Hematopoietic multipotent progenitor cell (in vitro differentiated cells): ENCODE results near the gene MAP3K5. TPM values are rescaled to one million over a fixed set of nuclear protein-coding genes. Genes with fewer than 3 reads are reported as not detected.
"Not testable (repeated sequence)": the region's sequence is repeated elsewhere in the genome, so short reads cannot be mapped to it uniquely, and the experiment has no call there.

Experiments
- DNase-seq, 3 donors: peaks; one replicate each; pipeline ENCODE4 v3.0.0-alpha.2; 2011 to 2015; ENCODE audit warnings: low read depth in 2 of 3, low spot score in 2 of 3
- total RNA-seq: library from RNA; depleted of rRNA; stranded (reverse); fragments of >200 nt; gene quantifications from one replicate; pipeline ENCODE4 v1.2.3, GENCODE V29; 2012

MAP3K5 gene
- total RNA-seq, 1 donor = 29.9 TPM

DNA sequence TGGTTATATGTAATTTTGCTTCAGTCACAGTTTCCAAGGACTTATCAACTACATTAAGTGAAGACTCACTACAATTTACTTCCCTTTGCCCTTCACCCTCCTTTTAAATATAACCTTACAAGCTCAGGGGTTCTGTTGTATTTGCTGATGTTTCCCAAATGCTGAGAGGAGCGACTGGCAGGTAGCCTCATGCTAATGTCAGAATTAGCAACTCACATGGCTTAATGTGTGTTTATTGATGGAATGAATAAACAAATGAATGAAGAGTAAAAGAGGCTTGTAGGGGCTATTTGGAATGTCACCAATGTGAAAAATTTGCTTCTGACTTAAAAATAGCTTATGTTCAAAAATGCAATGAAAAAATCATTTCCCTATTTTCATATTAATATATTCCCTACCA is 200.7 kb downstream of the MAP3K5 start:
- no peak for DNase-seq

DNA sequence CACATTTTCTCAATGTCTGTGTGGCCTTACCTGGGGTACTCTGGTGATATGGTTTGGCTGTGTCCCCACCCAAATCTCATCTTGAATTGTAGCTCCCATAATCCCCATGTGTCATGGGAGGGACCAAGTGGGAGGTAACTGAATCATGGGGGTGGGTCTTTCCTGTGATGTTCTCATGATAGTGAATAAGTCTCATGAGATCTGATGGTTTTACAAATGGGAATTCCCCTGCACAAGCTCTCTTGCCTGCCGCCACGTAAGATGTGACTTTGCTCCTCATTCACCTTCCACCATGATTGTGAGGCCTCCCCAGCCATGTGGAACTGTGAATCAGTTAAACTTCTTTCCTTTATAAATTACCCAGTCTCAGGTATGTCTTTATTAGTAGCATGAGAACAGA is 201.4 kb downstream of the MAP3K5 start:
- not testable (repeated sequence) for DNase-seq

DNA sequence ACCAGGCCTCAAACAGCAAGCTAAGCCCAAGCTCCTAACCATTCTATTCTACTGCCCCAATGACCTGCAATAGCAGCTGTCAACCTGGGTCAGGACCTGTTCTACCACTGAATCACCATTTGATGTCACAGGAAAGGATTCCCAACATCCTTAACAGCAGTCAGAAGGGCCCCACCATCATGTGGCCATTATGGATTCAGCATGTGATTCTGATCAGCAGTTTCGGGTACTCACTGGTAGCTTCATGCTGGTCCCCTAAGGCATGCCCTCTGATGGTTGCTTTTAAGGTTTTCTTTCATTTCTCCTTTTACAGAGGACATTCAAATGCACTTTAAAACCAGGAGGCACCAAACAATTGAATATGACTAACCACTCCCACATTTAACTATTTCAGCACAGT is 204.8 kb downstream of the MAP3K5 start:
- DNase-seq = no peak

DNA sequence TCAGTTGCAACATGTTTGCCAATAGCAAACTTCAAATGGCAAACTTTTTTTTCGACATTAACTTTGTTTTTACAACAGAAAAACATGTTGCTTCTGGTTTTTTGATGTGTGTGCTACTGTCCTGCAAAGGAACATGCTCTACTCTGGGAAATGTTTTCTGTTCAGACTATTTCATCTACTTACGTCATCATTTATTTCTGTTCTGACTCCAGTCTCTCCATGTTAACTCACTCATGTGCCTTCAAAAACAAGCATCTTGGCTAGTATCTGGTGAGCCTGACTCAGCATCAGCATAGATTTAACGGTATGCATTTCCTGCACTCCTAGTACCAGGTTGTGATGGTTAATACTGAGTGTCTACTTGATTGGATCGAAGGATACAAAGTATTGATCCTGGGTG is 206.0 kb downstream of the MAP3K5 start:
- no peak for DNase-seq

DNA sequence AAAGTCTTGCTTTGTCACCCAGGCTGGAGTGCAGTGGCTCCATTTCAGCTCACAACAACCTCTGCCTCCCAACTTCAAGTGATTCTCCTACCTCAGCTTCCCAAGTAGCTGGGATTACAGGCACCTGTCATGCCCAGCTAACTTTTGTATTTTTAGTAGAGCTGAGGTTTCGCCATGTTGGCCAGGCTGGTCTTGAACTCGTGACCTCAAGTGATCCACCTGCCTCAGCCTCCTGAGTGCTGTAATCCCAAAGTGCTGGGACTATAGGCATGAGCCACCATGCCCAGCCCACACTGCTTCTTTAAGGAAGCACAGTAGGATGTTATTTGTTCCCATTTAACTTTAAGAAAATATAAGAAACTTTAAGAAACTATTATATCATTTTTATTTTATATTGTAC is 206.8 kb downstream of the MAP3K5 start:
- not testable (repeated sequence) for DNase-seq

DNA sequence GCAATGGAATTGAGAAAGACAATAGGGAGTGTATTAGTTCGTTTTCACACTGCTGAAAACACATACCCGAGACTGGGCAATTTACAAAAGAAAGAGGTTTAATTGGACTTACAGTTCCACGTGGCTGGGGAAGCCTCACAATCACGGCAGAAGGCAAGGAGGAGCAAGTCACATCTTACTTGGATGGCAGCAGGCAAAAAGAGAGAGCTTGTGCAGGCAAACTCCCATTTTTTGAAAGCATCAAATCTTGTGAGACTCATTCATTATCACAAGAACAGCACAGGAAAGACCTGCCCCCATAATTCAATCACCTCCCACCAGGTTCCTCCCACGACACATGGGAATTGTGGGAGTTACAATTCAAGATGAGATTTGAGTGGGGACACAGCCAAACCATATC is 208.0 kb downstream of the MAP3K5 start:
- DNase-seq = not testable (repeated sequence)

DNA sequence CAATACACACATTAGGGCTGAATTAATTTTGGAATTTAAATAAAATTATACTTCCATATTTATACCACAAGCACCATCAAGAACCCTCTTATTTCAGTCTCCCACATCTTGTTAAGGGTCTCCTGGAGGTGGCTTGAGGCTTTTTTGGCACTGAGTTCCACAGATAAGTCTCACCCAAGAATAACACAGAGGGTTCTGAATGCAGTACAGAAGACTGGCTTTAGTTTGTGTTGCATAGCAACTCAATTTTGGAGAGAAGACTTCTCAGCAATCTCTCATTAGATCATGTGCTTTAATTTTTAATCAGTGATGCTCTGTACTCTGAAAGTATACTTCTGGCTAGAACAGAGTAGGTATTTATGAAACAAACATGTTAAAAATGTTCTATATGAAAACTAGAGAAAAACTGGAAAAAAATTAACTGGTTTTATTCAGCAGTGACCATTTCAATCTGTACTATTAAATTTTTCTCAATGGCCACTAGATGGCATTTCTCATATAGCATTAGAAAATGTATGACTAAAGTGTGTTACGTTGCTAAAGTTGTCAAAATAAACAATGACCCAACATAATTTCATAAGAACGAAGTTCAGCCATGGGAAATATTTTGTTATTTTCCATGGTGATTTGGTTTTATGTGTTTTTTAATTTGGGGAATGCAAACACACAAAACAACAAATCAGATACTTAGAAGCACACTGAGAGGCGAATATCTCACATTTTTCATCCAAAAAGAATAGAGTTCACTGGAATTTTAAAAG is 209.4 kb downstream of the MAP3K5 start:
- DNase-seq = peak in 2 of 3 donors; percentile 49 to 83

DNA sequence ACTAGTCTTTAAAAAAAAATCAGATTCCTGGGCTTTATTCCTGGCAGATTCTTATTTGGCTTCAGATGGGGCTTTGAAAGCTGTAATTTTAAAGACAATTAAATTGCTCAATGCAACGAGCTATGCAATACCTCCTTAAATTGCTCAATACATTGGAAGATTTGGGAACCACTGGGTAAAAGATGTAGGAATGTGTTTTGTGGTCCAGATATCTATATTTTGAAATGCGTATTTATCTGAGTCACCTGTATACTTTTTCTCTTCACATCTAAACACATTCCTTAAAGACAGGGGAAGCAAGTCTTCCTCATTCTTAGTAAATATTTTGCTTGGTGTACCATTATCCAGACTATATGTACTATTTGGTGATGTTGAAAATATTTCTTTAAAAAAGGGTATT is 212.5 kb downstream of the MAP3K5 start:
- DNase-seq = no peak

DNA sequence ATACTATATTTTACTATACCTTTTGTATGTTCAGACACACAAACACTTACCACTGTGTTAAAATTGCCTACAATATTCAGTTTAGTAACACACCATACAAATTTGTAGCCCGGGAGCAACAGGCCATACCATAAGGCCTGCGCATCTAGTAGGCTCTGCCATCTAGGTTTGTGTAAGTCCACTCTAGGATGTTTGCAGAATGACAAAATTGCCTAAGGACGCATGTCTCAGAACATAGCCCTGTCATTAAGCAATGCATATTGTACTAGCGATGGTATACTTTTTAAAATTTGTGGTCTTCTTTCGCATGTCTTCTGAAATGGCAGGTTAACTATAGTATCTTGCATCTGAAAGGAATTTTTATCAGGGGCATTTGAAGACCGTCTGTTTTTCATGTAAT is 215.5 kb downstream of the MAP3K5 start:
- DNase-seq = no peak

DNA sequence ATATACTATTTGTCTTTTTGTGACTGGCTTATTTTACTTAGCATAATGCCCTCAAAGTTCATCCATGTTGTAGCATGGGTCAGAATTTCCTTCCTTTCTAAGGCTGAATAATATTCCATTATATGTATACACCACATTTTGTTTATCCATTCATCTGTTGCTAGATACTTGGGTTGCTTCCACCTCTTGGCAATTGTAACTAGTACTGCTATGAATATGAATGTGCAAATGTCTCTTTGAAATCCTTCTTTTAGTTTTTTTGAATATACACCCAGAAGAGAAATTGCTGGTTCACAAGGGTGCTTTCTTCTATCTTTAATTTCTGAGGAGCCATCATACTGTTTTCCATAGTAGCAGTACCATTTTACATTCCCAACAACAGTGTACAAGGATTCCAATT is 220.8 kb downstream of the MAP3K5 start:
- no peak for DNase-seq

DNA sequence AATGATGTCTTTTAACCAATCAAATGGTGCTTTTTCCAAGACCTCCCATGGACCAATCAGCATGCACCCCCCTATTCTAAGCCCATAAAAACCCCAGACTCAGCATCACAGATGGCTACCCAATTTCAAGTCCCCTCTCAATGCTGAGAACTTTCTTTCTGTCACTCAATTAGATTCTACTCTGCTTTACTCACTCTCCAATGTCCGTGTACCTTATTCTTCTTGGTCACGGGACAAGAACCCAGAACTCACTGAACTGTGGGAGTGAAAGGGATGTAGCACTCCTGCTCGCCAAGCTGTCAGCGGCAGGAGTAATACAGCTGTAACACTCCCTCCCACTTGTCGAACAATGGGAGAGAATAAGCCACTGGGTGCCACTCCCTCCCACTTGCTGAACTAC is 221.2 kb downstream of the MAP3K5 start:
- no peak for DNase-seq

DNA sequence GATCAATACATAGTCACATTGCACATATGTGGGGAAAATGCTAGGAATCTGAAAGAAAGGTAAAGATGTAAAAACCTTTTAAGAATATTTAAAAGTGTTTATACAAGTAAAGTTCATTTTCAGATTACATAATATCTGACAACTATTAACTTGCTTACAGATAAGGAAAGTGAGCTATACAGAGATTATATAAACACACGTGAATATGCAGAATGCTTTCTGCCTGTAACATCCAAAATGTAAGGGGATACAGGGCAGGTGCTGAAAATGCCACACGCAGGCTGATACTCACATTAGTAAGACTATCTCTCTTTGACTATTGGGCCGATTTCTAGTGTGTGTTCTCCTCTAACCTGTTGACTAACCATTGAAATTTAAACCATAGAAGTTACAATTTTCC is 224.1 kb downstream of the MAP3K5 start:
- no peak for DNase-seq

DNA sequence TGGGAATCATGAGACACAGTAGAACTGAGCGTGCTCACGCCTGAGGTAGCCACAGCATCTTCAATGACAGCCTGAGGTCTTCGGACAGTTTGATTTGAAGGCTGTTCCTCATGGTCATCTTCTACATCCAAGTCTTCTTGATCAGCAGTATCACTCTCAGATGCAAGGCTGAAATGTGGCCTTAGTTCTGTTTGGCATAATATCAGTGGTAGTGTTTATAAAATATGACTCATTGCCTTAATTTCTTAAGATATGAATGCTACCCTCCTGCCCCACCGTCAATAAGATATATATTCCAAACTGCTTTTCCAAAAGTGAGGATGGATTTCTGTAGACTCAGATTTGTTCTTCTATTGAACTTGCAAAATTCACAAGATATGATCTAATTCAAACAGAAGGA is 224.6 kb downstream of the MAP3K5 start:
- DNase-seq = no peak

DNA sequence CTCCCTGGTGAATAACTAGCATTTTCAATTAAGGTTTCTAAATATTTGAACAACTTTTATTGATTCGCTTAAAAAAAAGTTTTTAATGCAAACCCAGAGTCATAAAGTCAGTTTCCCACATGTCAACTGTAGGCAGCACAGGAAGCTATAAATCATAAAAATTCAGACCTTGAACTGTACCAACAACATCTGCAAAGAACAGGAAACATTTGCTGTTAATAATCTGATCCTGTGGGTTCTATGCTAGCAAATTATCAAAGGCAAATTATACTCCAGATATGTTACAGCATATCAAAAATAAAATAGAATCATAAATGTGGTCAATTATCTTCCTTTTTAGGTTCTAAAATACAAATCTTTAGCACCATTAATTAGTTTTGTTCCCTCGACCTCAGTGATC is 225.4 kb downstream of the MAP3K5 start:
- DNase-seq = peak in 2 of 3 donors; percentile 50 to 85

DNA sequence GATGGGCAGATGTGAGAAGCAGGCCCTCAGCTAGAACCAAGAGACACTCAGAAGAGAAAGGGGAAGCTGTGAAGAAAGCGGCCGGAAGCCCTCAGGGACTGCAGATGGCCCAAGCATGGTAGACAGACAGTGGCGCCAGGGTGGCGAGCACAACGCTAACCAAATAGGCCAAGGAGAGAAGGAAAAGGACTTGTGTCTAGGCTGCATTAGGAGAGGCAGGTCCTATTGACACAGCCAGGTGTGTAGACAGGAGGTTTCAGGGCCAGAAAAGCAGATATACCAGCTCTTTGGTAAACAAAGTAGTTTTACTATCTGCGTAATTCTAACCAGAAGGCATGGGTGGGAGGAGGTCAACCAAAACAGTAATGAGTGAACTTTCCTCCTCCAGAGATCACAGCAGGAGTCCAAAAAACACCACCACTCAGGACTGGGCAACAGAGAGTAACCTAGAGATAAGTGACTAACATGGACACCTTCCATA is 226.2 kb downstream of the MAP3K5 start:
- peak in 2 of 3 donors; percentile 57 to 85 for DNase-seq

DNA sequence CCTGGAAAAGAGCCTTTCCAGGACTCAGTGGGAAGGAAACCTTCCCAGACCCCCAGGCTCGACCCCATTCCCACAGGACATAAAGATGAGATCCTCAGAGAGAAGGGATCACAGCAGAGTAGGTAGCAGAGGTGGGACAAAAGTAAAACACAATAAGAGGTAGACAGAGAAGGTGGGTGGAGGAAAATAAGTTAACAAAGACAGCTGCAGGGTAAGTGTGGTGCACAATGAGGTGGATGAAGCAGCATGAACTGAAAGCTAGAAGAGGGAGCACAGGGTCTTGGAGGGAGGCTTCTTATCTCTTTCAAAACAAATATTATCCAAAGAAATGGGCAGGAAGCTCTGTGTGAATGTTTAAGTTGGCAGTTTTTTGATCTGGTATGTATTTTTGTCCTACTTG is 228.1 kb downstream of the MAP3K5 start:
- peak in 1 of 3 donors; percentile 13 for DNase-seq

DNA sequence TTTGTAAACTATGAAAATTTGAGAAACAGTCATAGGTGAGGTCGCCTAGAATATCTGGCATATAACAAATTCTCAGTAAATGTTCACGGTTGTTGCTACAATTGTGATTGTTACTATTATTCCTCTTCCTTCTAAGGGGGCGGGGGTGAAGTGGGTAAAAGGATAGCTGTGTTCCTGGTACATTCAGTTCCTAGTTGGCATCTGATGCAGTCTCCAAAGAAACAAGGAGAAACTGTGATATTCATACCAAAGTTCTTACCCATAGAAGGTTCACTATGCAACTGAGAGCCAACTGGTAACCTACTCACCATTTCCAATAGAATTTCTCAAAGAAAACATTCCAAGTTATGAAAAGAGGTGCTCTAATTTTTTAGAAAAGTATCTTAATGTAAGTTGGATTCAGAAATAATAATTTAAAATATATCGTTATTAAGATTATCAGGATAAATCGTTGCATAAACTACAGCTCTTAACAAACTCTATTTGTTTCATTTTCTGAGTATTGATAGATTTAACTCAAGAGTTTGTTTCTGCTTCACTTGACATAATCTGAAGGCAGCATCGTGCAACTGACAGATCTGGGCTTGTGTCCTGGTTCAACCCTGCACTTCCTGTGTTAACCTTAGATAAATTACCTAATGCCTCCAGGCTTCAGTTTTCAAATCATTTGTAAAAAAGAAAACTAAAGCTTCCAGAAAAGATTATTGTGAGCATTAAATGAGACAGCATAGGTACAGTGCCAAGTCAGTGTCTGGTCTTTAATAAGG is 228.7 kb downstream of the MAP3K5 start:
- DNase-seq = peak in 1 of 3 donors; percentile 42

DNA sequence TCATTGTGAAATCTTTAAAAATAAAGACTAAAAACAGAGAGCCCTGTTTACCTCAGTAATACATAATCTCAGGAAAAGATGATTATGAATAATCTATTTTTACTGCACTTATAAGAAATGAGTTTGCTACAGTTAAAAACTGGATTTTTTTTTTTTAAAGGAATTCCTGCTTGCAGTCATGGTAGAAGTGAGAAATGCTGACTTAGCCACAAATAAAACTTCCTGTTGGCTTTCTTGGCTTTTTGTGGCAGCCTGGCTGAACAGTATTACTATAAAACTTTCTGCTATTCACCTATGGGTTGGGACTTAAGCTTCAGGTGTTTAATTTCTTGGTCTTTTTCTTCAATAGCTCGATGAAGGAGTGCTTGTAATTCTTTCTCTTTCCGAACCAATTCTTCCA is 230.1 kb downstream of the MAP3K5 start:
- DNase-seq = no peak

DNA sequence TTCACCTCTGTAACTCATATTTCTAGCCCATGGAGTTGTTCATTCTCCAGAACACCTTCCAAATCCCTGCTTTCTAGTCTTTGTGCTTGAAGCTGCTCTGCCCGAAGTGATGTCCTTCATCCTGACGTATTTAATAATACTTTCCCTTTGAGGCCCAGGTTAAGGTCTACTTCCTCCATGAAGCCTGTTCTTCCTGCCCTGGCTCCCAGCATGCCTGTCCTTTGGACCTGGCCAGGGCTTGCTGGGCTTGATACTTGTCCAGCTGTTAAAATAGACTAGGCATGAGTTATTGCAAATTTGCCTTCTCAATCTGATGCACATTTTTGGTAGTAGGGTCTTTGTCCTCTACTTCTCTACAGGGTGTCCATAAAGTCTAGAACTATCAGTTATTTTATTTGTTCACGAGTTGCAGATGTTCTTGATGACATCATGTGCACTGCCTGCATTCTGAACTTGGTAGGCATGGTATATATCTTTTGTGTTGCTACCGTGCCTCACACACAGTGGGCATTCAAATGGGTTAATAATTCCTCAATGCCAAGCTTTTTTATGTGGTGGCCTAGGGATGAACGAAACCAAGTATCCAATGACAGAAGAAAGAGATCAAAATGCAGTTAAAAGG is 239.0 kb downstream of the MAP3K5 start:
- no peak for DNase-seq

DNA sequence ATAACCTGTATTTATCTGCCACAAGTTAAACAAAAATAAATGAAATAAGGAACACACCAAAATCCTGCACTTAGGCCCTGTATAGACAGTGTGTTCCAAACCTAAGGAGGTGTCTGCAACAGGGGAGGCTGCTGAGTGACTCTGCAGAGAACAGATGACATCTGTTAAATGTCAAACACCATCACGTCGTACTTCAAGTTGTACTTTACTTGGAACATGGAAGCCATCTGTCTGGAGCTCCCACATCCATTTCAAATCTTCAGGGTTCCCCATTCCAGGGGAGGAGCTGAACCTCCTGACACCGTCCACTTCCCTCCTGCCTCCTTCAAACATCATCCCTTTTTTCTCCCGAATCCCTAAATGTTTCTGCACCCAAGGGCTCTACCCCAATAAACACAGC is 240.2 kb downstream of the MAP3K5 start:
- DNase-seq = no peak

DNA sequence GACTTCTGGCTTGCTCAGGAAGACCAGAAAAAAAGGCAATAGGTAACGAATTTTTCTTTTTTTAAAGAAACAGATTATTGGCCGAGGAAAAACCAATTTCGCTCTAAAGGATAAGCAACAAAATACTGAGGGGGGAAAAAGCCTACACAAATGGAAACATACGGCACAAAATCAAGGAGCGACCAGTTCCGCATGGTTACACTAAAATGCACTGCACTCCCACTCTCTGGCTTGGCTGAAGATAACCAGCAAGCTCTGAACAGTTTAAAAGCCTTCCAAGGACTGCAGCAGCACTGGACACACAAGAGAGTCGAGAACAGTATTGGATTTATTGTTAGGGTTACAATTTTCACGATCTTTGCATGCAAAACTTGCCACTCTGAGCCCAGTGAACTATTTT is 241.2 kb downstream of the MAP3K5 start:
- DNase-seq = no peak
